CD4-positive, alpha-beta T cell treated with Interleukin-21 for 1 hour (primary cell): ENCODE data around the gene PHLPP1.
"Not testable (repeated sequence)": the region's sequence is repeated elsewhere in the genome, so short reads cannot be mapped to it uniquely, and the experiment has no call there.

Experiments used
- DNase-seq: peaks from one replicate; pipeline ENCODE4 v3.0.0-alpha.2; 2020

PHLPP1 gene

DNA sequence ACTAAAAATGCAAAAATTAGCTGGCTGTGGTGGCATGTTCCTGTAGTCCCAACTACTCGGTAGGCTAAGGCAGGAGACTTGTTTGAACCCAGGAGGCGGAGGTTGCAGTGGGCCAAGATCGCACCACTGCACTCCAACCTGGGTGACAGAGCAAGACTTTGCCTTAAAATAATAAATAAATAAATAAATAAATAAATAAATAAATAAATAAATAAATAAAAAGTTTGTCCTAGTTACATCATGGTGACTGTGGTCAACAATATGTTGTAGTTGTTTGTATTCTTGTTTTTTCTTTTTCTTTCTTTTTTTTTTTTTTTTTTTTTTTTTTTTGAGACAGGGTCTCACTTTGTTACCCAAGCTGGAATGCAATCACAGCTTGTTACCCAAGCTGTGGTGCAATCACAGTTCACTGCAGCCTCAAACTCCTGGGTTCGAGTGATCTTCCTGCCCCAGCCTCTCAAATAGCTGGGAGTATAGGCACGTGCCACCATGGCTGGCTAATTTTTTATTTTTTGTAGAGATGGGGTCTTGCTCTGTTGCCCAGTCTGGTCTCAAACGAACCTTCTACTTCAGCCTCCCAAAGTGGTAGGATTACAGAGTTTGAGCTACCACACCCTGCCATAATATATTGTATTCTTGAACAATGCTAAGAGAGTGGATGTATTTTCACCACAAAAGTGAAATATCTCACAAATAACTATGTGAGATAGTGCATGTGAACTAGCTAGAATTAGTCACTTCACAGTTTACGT, 185.0 kb downstream of the PHLPP1 start:
- no peak for DNase-seq

DNA sequence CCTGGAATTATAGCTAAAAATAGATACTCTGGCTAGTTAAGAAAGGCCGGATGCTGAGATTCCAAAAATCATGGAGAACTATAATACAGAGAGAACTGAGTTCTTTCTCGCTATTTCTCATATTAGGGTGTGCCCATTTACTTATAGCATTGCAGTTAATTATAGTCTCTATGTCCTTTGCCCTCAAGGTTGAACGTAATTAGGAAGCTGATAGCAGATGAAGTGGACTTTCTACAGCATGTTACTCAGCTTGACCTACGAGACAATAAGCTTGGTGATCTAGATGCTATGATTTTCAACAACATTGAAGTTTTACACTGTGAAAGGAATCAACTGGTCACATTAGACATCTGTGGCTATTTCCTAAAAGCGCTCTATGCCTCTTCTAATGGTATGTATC, 187.4 kb downstream of the PHLPP1 start:
- no peak for DNase-seq

DNA sequence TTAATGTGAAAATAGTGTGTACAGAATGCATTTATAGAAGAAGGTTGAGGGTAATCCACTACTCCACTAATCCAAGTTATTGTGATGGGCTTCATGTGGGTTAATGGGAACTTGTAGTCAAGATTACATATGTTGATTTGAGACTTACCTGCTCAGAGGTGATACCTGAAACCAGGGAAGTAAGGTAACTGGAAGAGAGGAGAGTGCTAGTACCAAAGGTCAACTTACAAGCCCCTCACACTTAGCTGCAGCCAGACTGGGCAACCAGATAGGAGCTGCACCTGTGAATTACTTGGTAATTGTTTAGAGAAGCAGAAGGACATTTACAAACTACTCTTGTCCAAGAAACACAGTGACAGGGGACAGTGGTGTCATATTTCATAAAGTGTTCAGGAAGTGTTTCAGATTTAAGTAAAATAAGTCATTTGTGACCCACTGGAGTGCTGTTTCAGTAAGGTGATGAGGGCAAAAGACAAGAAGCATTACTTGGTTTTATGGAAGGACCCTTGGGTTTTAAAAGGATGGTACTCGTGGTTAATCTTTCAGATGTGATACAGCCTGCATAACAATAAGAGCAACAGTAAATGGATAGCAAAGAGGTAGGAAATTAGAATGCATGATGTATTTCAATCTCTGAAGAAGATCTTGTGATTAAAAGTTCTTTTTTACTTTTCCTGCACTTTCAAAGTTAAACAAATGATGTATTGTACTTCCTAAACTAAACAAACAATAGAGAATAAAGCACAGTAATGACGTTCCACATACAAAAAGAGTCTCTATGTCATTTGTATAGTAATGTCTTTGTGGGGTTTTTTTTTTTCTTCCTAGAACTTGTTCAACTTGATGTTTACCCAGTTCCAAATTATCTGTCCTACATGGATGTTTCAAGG, 189.3 kb downstream of the PHLPP1 start:
- DNase-seq: no peak

DNA sequence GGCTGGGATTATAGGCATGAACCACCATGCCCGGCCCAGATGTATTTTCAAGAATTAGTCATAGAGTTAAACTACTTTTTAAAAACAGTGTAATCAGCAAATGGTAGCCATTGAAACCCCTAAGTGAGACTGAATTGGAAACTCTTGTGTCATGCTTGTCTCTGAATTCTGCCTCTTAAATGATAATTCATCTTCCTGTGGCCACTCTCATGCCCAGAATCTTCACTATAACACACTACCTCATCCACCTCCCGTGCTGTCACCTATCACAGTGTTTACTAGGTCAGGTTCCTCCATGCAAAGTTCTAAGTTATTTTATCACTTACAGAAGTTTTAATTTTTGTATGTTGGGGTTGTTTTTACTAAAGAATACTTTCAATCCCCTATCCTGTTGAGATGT, 197.5 kb downstream of the PHLPP1 start:
- no peak for DNase-seq

DNA sequence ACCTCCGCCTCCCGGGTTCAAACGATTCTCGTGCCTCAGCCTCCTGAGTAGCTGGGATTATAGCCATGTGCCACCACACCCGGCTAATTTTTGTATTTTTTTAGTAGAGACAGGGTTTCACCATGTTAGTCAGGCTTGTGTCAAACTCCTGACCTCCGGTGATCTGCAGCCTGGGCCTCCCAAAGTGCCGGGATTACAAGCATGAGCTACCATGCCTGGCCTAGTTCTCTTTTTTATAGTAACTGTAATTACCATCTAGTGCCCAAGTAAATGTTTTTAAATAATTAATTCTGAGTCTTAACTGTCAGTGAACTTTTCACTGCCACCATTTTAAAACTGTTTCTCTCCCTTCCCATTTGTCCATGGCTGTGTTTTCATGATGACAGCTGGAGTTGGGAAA, 198.5 kb downstream of the PHLPP1 start:
- DNase-seq: not testable (repeated sequence)

DNA sequence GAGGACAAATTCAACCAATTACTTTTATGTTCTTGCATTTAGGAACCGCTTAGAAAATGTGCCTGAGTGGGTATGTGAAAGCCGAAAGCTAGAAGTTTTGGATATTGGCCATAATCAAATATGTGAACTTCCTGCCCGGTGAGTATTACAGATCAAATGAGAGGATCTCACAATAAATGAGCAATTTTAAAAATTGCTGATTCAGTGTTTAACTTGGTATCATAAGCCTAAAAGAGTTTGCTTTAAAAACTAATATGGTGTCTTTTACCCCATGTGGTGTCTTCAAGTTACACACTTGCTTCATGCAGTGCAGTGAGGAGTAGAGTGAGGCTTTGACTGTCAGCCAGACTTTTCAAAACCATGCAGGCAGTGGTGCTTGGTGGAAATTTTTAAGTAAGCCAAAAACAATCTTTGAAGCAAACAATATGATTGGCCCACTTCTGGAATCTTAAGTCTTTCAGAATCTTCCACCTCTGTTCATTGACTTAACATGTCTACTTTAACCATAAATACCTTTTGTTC, 199.6 kb downstream of the PHLPP1 start:
- DNase-seq: no peak

DNA sequence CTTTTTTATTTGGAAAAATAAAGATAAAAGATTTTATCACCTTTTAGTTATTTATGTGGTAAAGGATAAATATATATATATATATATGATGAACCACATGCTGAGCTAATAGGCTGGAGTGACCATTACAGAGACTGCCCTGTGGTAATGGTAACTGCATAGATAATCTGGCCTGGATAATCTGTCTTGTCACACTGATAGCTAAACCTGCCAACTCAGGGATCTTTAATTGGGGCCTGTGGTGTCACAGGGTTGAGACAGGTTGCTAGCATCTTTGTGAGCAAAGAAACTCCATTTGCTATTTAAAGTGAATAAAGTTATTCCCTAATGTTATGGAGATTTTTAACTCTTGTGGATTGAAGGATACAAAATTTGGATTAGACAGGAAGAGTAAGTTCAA, 203.0 kb downstream of the PHLPP1 start:
- DNase-seq: no peak

DNA sequence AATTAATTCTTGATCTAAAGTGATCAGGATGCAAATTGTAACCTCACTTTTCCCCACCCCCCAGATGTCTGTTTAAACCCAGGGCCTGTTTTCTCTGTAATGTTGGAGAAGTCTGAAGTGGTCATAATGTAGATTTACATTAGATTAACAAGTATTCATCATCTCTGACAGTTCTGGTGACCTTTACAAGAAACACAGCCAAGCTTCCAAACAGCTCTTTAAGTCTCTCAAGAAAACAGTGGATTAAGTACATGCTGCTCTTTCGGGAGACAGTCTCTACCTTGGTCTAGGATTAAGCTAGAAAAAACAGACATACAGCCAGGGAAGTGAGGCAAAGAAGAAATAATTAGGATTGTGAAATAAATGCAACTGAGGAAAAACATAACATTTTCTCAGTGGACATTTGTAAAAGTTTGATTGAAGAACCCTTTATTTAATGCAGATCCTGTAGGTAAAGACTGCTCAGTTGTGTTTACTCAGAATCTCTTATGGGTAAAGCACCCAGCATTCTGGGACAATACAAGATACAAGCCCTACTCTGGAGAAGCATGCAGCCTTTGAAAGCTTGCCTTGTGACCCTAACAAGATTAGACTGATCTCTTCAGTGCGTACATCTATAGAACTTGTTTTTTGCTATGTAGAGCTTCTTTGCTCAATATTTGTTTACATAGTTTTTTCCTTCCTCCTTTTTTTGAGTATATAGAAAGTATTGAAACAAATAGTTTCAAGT, 203.9 kb downstream of the PHLPP1 start:
- DNase-seq: no peak

DNA sequence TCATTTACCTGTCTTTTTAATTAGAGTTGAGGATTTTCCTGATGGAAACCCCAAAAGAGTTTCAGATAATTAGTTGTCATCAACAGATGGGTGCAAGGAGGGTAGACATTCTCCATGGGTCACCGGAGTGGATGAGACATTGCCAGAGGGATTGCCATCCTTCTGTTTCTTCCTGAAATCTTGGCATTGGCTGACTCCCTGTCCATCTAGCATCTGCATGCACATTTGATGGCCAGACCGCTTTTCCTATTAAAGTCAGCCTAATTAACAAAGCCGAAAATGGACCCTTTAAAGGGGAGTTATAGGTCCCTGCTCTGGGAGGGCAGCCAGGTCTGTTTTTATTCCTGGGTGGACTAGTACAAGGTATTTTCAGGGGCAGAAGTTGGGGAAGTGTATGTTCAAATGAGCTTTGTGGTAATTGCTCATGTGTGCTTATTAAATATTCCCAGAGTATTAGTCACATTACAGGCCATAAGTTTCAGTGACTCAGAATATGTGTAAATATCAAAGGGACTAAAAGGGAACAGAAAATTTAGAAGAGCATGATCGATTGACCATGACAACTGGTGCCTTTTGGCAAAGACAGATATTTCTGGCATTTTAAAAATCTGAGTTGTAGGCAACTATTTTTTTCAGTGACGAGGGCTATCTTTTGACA, 209.8 kb downstream of the PHLPP1 start:
- no peak for DNase-seq

DNA sequence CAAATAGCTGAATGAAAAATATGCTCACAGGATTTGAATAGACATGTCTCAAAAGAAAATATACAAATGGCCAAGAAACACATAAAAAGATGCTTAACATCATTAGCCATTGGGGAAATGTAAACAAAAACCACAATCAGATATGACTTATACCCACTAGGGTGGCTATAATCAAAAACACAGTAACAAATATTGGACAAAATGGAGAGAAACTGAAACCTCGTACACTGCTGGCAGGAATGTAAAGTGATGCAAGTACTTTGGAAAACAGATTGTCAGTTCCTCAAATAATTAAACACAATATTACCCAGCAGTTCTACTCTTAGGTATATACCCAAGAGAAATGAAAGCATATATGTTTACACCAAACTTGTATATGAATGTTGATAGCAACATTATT, 213.0 kb downstream of the PHLPP1 start:
- DNase-seq: no peak

DNA sequence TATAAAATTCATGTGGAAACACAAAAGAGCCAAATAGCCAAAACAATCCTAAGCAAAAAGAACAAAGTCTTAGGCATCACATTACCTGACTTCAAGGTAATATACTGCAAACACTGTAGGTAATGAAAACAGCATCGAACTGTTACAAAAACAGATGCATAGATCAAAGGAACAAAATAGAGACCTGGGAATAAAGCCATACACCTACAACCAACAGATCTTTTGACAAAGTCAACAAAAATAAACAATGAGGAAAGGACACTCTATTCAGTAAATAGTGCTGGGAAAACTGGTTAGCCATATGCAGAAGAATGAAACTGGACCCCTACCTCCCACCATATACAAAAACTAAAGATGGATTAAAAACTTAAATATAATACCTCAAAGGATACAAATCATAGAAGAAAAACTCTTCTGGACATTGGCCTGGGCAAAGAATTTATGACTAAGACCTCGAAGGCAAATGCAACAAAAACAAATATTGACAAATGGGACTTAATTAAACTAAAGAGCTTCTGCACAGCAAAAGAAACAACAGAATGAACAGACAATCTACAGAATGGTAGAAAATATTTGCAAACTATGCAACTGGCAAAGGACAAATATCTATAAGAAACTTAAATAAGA, 218.0 kb downstream of the PHLPP1 start:
- DNase-seq: no peak

DNA sequence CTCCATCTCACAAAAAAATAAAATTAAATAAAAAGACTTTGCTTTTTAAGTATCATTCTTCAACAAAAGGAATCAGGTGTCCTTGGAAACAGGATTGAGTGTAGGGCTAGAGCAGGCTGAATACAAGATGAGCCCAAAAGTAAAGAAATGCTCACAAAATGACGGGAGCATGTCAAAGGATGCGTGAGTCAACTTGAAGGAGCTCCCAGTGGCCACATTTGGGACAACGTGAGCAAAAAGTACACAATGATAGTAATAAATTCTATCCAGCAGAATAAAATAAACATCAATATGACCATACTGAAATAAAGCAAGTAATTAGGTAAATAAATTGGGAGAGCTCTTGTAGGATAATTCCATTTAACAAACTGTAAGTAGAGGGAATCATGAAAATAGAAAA, 220.7 kb downstream of the PHLPP1 start:
- DNase-seq: no peak

DNA sequence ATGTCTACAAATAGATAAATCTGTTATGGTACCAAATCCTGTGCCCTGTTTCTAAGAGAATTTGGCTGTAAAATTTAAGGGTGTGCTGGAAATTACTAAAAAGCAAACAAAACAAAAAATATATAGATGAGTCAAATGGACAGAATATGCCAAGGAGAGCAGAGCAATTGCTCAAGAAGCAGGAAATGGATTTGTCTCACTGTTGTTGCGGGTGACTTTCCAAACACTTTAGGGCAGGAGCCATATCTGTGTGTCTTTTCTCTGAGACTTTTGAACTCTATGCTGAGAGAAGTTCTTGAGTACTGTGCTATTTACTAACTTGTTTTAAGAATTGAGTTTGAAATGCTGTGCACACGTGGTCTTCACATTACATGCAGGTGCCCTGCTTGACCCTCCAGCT, 221.7 kb downstream of the PHLPP1 start:
- no peak for DNase-seq

DNA sequence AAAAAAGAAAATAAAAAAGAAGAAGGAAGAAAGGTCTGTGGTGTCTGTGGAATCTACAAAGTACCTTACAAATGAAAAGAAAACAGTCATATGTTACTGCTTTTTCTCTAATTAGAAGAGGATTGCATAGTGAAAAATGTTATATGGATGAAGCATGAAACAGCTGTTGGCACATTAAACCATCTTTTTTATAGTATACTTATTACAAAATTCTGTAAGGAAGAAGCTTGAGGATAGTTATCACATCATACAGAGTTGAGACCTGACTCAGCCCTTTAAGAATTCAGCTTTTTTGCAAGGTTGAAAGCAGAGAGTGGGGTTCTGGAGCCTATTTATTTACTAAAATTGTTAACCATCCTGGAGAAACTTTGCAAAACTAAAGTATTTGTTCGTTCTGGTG, 222.7 kb downstream of the PHLPP1 start:
- no peak for DNase-seq

DNA sequence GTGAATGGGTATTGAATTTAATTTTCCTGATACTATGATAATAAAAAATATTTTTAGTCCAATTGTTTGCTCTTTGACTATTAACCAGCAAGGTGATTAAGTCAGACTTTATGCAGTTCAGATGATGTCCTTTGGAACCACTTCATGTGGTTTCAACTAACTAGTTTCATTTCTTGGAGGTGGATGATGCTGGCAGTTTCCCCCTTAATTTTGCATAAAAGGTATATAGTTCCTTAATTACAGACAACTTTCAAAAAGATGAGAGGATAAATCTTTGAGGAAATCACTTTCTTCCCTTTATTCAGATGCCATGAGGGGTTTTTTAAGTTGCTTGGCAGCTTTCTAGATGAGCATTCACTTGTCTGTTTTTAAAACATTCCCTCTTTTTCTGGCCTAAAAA, 223.1 kb downstream of the PHLPP1 start:
- no peak for DNase-seq

DNA sequence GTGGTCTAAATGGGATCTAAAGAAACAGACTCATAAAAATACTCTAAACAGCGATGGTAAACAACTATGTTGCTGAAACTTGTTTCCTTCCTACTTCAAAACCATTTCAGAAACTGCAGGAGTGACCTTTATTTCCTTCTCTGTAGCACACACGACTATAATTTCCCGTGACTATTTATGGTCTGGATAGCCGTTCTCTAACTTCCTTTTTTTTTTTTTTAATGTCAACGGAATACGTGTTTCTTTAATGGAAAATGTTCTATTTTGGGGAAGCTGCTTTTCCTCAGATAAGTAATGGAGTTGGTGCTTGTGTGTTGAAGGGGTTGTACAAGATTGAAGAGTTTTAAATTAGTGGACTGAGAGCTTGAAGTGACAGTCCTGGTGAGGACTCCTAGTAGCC, 224.1 kb downstream of the PHLPP1 start:
- DNase-seq: no peak

DNA sequence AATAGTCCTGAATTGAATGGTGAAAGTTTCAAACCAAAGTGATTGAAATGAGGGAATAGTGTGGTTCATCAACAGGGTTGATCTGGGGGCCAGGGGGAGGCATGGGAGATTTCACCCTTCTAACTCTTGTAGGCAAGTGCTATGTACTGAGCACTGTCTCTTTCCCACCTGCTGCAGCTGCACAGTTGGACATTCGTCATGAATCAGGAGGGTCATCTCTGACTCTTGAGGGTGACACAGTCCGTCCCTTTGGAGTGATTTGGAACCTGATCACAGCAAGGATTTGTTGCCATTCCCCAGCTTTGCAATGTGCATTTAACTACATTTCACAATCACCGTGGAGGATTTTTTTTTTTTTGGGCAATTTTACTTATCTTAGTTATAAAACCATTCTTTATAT, 224.6 kb downstream of the PHLPP1 start:
- DNase-seq: no peak

DNA sequence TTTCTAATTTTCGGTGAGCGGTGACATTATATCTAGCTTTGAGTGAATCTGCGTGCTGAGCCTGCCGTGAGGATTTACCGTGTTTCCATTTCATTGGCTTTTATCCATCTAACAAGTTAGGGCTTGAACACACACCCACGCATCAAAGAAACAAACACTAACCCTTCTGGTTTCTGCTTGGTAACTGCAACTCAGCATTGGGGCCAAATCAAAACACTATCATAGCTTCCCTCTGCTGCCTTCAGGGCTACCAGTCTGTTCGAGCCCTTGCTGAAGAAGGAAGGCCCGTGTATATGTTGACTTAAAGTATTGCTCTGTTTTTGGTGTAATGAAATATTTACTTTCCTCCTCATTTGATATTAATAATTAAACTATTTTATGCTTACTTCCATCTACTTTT, 227.2 kb downstream of the PHLPP1 start:
- no peak for DNase-seq

DNA sequence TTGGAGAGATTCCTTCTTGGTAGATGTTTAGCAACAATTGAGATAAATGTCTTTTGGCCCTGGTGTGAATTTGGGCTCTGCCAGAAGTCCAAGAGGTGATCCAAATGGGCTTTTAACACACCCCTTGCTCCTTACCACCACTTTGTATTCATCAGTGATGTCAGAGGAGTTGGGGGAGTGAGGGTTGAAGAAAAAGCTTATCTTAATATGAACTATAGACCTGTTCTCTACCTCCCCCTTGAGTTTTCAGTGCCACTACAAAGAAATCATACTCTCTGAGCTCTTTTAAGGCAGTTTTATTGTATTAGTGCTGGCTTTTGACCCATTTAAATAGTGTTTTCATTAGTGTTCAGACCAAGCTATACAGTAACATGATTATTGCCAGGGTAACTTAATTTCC, 229.1 kb downstream of the PHLPP1 start:
- no peak for DNase-seq

DNA sequence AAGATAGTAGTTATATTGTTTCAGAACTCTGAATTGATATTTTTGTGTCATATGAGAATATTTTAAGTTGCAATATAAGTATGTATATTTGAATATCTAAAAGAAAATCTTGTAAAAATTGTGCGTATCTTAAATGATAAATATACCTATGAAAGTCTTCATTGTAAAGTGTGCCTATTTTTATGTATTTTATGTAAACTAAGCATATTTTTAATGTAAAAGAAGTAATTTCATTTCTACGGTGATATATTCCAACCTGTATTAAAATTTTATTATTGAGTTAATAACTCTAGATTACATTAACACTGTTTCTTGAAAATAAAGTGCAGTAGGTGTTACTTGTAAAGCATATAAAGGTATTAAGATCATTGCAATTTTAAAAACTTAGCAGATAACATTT, 233.4 kb downstream of the PHLPP1 start:
- DNase-seq: no peak

DNA sequence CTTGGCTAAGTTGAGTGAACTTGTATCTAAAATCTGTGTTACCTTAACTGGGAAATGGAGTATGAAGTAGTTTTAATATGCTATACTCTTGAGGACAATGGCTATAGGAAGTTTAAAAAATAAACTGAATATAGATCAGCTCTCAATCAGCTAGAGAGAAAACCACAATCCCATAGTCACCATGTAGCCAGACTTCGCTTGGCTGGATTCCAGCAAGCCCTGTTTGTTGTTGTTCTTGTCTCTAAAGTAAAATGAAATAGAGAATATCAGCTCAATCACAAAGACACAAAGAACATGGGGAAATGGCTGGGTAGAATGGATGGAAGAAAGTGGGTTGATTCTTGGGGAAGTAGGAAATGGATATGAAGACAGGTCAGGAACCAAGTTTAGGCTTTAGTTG, 234.9 kb downstream of the PHLPP1 start:
- DNase-seq: no peak

DNA sequence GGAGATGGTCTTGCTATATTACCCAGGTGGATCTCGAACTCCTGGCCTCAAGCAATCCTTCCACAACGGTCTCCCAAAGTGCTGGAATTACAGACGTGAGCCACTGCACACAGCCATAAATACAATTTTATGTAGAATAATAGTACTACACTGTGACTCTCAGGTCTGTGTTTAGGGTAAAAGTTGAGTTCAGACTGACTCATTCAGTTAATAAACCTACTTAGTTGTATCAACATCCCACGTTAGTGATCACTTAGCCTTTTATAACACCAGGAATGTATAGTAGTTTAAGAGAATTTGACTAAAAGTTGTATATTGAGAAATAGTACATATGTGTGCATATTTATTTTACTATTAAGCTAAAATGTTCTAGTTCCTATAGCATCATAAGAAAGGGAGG, 237.5 kb downstream of the PHLPP1 start:
- DNase-seq: no peak
